Testis (tissue), 2 donors: Measurements from ENCODE around the gene PIAS4.

Experiments used
- CTCF ChIP-seq, 3 experiments: fragments of 450-650 bp in 2 of 3; fragments of 200-600 bp in 1 of 3; sonication (generic) in 1 of 3; IDR thresholded peaks; one replicate each; pipeline ENCODE4 v1.5.1; 2016 to 2019; ENCODE audit warnings: antibody characterized with exemption in 3 of 3, mild to moderate bottlenecking in 2 of 3, moderate library complexity in 1 of 3
- POLR2A ChIP-seq: fragments of 450-650 bp; IDR thresholded peaks from one replicate; pipeline ENCODE4 v1.6.1; 2017; ENCODE audit warnings: antibody characterized with exemption, mild to moderate bottlenecking, moderate library complexity

GRCh38 chr19:4053423-4054324 is 46.1 kb downstream of the PIAS4 start:
- no peak for TF ChIP-seq CTCF (IDR thresholded peaks at IDR 0.05)
- TF ChIP-seq POLR2A: no peak
